Measurements from ENCODE around the gene ISG20. TPM values are rescaled to one million over a fixed set of nuclear protein-coding genes. Genes with fewer than 3 reads are reported as not detected.

Gene ISG20
- total and polyA plus RNA-seq, 7 donors = 1.9 to 177 (median 20.1) TPM

- no peaks in the 10 kb centered on the region for H3K9me3 ChIP-seq
- DNase-seq = no peak
- H3K36me3 ChIP-seq = no peaks in the 10 kb centered on the region
- intact Hi-C loops (cut with DNase I) = no loop called here
- WGBS, 2 donors = 85 to 92% methylated on average over 2 of the region's 2 CpGs
- no peak overlapping the region for H3K27ac ChIP-seq
- H3K4me1 ChIP-seq = peaks cover 0 to 8% (median 5%) of the 10 kb centered on the region in 4 donors
- H3K27me3 ChIP-seq = no peaks in the 10 kb centered on the region
- TF ChIP-seq POLR2A (IDR thresholded peaks at IDR 0.05) (no peak), EP300 (IDR thresholded peaks at IDR 0.05) (no peak), POLR2AphosphoS5 (IDR thresholded peaks at IDR 0.05) (no peak), CTCF (IDR thresholded peaks at IDR 0.05) (no peak)
- no peak overlapping the region for H3K4me3 ChIP-seq
Observed at GRCh38 chr15:88700716-88701115, 61.9 kb downstream of the ISG20 start.

GRCh38 chr15:88701561-88702095, 62.8 kb downstream of the ISG20 start:
- no peaks in the 10 kb centered on the region for H3K27me3 ChIP-seq
- no peak overlapping the region for H3K4me3 ChIP-seq
- no peaks in the 10 kb centered on the region for H3K9me3 ChIP-seq
- TF ChIP-seq POLR2AphosphoS5 (IDR thresholded peaks at IDR 0.05) (no peak), POLR2A (IDR thresholded peaks at IDR 0.05) (no peak), CTCF (IDR thresholded peaks at IDR 0.05) (no peak), EP300 (IDR thresholded peaks at IDR 0.05) (no peak)
- H3K36me3 ChIP-seq = no peaks in the 10 kb centered on the region
- intact Hi-C loops (cut with DNase I) = no loop called here
- H3K27ac ChIP-seq = no peak overlapping the region
- DNase-seq = no peak
- WGBS, 2 donors = 58 to 77% methylated on average over 2 of the region's 2 CpGs
- H3K4me1 ChIP-seq = peaks cover 0 to 11% (median 6%) of the 10 kb centered on the region in 4 donors

- H3K27ac ChIP-seq = no peak overlapping the region
Observed at GRCh38 chr15:88702983-88703382, 64.2 kb downstream of the ISG20 start.

GRCh38 chr15:88703533-88703932, 64.7 kb downstream of the ISG20 start:
- WGBS, 2 donors = 88 to 89% methylated on average over 5 of the region's 5 CpGs
- Histone ChIP-seq H3K36me3 (no peaks in the 10 kb centered on the region), H3K4me3 (no peak overlapping the region), H3K4me1 (peaks cover 0 to 11% (median 6%) of the 10 kb centered on the region in 4 donors), H3K27me3 (no peaks in the 10 kb centered on the region), H3K27ac (no peak overlapping the region), H3K9me3 (no peaks in the 10 kb centered on the region)
- intact Hi-C loops (cut with DNase I) = no loop called here
- no peak for TF ChIP-seq POLR2AphosphoS5 (IDR thresholded peaks at IDR 0.05)
- TF ChIP-seq POLR2A (IDR thresholded peaks at IDR 0.05) = no peak
- no peak for TF ChIP-seq CTCF (IDR thresholded peaks at IDR 0.05)
- TF ChIP-seq EP300 (IDR thresholded peaks at IDR 0.05) = no peak
- DNase-seq = no peak

More at GRCh38 chr15:88702983-88703382, 64.2 kb downstream of the ISG20 start:
- DNase-seq = no peak
- WGBS, 2 donors = 32 to 59% methylated on average over 5 of the region's 5 CpGs
- no peaks in the 10 kb centered on the region for H3K27me3 ChIP-seq
- peaks cover 0 to 11% (median 6%) of the 10 kb centered on the region in 4 donors for H3K4me1 ChIP-seq
- intact Hi-C loops (cut with DNase I) = no loop called here
- no peak overlapping the region for H3K4me3 ChIP-seq
- TF ChIP-seq POLR2AphosphoS5 (IDR thresholded peaks at IDR 0.05) = no peak
- TF ChIP-seq EP300 (IDR thresholded peaks at IDR 0.05) = no peak
- no peak for TF ChIP-seq POLR2A (IDR thresholded peaks at IDR 0.05)
- no peak for TF ChIP-seq CTCF (IDR thresholded peaks at IDR 0.05)
- H3K9me3 ChIP-seq = no peaks in the 10 kb centered on the region
- H3K36me3 ChIP-seq = no peaks in the 10 kb centered on the region

Data from sigmoid colon (tissue), 7 donors.